Prostate gland (tissue), 2 donors: Measurements from ENCODE around the gene SNX32.

Experiments
- POLR2A ChIP-seq: fragments of 450-650 bp; IDR thresholded peaks from one replicate; pipeline ENCODE4 v1.6.1; 2016; ENCODE audit warnings: antibody characterized with exemption, mild to moderate bottlenecking
- POLR2AphosphoS5 ChIP-seq: sonication (generic); formaldehyde crosslinking; IDR thresholded peaks from one replicate; pipeline ENCODE4 v1.6.1; 2017; ENCODE audit warnings: antibody characterized with exemption
- TF ChIP-seq, protein P1 (sequence below), 4 experiments: fragments of 200-600 bp in 2 of 4; fragments of 450-650 bp in 2 of 4; sonication (generic) in 2 of 4; IDR thresholded peaks; 1 replicate in 3 of 4; 2 replicates in 1 of 4; pipeline ENCODE4 v1.5.1; 2016 to 2019; ENCODE audit warnings: antibody characterized with exemption in 4 of 4, mild to moderate bottlenecking in 2 of 4, moderate library complexity in 2 of 4

GRCh38 chr11:65790902-65791650, 42.7 kb upstream of the SNX32 start:
- TF ChIP-seq, protein P1, sequence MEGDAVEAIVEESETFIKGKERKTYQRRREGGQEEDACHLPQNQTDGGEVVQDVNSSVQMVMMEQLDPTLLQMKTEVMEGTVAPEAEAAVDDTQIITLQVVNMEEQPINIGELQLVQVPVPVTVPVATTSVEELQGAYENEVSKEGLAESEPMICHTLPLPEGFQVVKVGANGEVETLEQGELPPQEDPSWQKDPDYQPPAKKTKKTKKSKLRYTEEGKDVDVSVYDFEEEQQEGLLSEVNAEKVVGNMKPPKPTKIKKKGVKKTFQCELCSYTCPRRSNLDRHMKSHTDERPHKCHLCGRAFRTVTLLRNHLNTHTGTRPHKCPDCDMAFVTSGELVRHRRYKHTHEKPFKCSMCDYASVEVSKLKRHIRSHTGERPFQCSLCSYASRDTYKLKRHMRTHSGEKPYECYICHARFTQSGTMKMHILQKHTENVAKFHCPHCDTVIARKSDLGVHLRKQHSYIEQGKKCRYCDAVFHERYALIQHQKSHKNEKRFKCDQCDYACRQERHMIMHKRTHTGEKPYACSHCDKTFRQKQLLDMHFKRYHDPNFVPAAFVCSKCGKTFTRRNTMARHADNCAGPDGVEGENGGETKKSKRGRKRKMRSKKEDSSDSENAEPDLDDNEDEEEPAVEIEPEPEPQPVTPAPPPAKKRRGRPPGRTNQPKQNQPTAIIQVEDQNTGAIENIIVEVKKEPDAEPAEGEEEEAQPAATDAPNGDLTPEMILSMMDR (IDR thresholded peaks at IDR 0.05): no peak
- no peak for TF ChIP-seq POLR2AphosphoS5
- no peak for TF ChIP-seq POLR2A
